HepG2 (cell line): ENCODE measurements around the gene AIF1. TPM values are rescaled to one million over a fixed set of nuclear protein-coding genes. Genes with fewer than 3 reads are reported as not detected.

Source experiments
- CHD2 ChIP-seq: IDR thresholded peaks from 2 replicates; pipeline ENCODE4 v1.6.1; 2011; ENCODE audit warnings: low read depth, low read length, improper control_type of control experiment
- GATAD2A ChIP-seq: IDR thresholded peaks from 2 replicates; pipeline ENCODE4 v1.6.1; 2016
- GTF2F1 ChIP-seq: fragments of 150-350 bp; IDR thresholded peaks from 2 replicates; pipeline ENCODE4 v1.6.1; 2014; ENCODE audit warnings: low read length
- NR2F6 ChIP-seq, 2 experiments: IDR thresholded peaks; 2 replicates each; pipeline ENCODE4 v1.6.1; 2016; ENCODE audit warnings: antibody characterized with exemption in 1 of 2, mild to moderate bottlenecking in 1 of 2
- ONECUT2 ChIP-seq: sonication (generic); formaldehyde crosslinking; IDR thresholded peaks from 2 replicates; pipeline ENCODE4 v1.4.0; 2020; ENCODE audit warnings: missing genetic modification reagents
- RARA ChIP-seq: IDR thresholded peaks from 2 replicates; pipeline ENCODE4 v1.6.1; 2016; ENCODE audit warnings: missing genetic modification reagents, missing compliant biosample characterization
- SATB2 ChIP-seq: sonication (generic); formaldehyde crosslinking; IDR thresholded peaks from 2 replicates; pipeline ENCODE4 v1.5.0; 2020; ENCODE audit warnings: missing genetic modification reagents
- TCF7L2 ChIP-seq: IDR thresholded peaks from 2 replicates; pipeline ENCODE4 v1.6.1; 2011; ENCODE audit warnings: mild to moderate bottlenecking, low read depth, low read length, moderate library complexity
- THYN1 ChIP-seq: sonication (generic); formaldehyde crosslinking; IDR thresholded peaks from 2 replicates; pipeline ENCODE4 v1.8.1; 2023; ENCODE audit warnings: low read depth, mild to moderate bottlenecking, moderate library complexity, missing genetic modification reagents, borderline replicate concordance
- ZNF350 ChIP-seq: sonication (generic); formaldehyde crosslinking; IDR thresholded peaks from 2 replicates; pipeline ENCODE4 v1.4.0; 2020; ENCODE audit warnings: mild to moderate bottlenecking, low read depth, missing genetic modification reagents, borderline replicate concordance
- ZNF496 ChIP-seq: sonication (generic); formaldehyde crosslinking; IDR thresholded peaks from 2 replicates; pipeline ENCODE4 v1.8.1; 2023; ENCODE audit warnings: mild to moderate bottlenecking, moderate library complexity, missing genetic modification reagents; ENCODE audit not compliant: insufficient replicate concordance
- ZNF570 ChIP-seq: sonication (generic); formaldehyde crosslinking; IDR thresholded peaks from 2 replicates; pipeline ENCODE4 v1.4.0; 2020; ENCODE audit warnings: mild to moderate bottlenecking, missing genetic modification reagents, borderline replicate concordance
- ZNF607 ChIP-seq: sonication (generic); formaldehyde crosslinking; IDR thresholded peaks from 2 replicates; pipeline ENCODE4 v1.5.1; 2020; ENCODE audit warnings: missing genetic modification reagents, mild to moderate bottlenecking, borderline replicate concordance
- ZNF609 ChIP-seq: sonication (generic); formaldehyde crosslinking; IDR thresholded peaks from 2 replicates; pipeline ENCODE4 v1.4.0; 2020; ENCODE audit warnings: mild to moderate bottlenecking, missing genetic modification reagents, borderline replicate concordance
- polyA plus RNA-seq, 8 experiments: library from polyadenylated mRNA; depleted of rRNA in 3 of 8; stranded (reverse) in 7 of 8; unstranded in 1 of 8; fragments of >200 nt; fragmentation: Illumina TruSeq in 4 of 8; extraction: Trizol in 4 of 8; gene quantifications; 2 replicates each; pipeline versions ENCODE4 v1.2.1 to v1.2.3, GENCODE V29; 2011 to 2016; ENCODE audit warnings: low read depth in 4 of 8, missing spikeins in 1 of 8, mixed read lengths in 1 of 8; ENCODE audit not compliant: insufficient read depth in 1 of 8
- total RNA-seq, 5 experiments: library from RNA; depleted of rRNA; stranded (reverse); fragments of >200 nt; fragmentation: Illumina TruSeq; extraction: Trizol; gene quantifications; 2 replicates each; pipeline ENCODE4 v1.2.3, GENCODE V29; 2016; ENCODE audit warnings: low read depth in 1 of 5
- TF ChIP-seq, protein P1 (sequence below), 2 experiments: sonication (generic) in 1 of 2; formaldehyde crosslinking in 1 of 2; IDR thresholded peaks; 2 replicates each; pipeline versions ENCODE4 v1.5.1 to v1.6.1; 2011 to 2020; ENCODE audit warnings: borderline replicate concordance in 1 of 2, low read depth in 1 of 2, low read length in 1 of 2, mild to moderate bottlenecking in 1 of 2, missing genetic modification reagents in 1 of 2, moderate library complexity in 1 of 2
- TF ChIP-seq, protein P2 (sequence below): sonication (generic); formaldehyde crosslinking; IDR thresholded peaks from 2 replicates; pipeline ENCODE4 v1.5.0; 2020; ENCODE audit warnings: missing genetic modification reagents, mild to moderate bottlenecking, borderline replicate concordance
- TF ChIP-seq, protein P3 (sequence below): sonication (generic); formaldehyde crosslinking; IDR thresholded peaks from 2 replicates; pipeline ENCODE4 v1.5.0; 2020; ENCODE audit warnings: mild to moderate bottlenecking, missing genetic modification reagents

Gene AIF1
- total and polyA plus RNA-seq, 2 of the 13 experiments (the other 11 are each of a cell fraction or from before 2014, with no cell fraction given): 1.5 TPM; not detected in 1

DNA sequence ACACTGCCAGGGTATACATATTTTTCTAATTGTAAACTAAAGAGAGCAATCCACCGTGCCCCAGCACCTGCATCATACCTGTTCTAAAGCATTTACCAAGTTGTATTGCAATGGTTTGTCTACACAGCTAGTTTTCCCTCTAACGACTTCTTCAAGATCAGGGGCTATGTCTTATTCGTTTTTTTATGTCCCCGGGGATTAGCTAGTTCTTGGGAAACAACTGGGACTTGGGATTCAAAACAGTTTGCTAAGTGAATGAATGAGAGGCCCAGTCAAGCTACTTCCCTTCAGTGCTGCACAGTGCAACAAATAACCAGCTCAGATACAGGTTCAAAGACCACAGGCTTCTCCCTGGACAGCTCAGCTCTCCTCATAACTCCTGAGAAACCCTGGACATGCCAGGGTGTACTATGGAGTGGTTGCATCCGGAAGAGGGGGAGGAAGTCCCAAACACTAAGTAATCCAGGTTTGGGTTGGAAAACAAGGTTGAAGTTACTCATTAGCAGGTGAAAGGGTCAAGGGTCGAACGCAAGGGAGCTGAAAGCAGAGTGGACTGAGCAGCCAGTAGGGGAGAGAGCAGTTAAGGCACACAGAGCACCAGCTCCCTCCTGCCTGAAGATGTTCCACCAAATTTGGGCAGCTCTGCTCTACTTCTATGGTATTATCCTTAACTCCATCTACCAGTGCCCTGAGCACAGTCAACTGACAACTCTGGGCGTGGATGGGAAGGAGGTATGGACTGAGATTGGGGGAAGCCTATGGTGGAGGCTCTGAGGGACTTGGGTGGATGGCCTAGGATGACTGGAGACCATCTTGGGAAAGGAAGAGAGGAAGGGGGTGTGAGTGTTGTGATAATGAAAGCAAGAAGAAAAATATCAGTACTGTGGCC lies 40.6 kb downstream of the AIF1 start, which contains the start of gene APOM (continued):
- TF ChIP-seq, protein P1, sequence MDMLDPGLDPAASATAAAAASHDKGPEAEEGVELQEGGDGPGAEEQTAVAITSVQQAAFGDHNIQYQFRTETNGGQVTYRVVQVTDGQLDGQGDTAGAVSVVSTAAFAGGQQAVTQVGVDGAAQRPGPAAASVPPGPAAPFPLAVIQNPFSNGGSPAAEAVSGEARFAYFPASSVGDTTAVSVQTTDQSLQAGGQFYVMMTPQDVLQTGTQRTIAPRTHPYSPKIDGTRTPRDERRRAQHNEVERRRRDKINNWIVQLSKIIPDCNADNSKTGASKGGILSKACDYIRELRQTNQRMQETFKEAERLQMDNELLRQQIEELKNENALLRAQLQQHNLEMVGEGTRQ (IDR thresholded peaks at IDR 0.05; ENCODE audit: low read depth, low read length): no peak
- TF ChIP-seq, protein P1 (CRISPR knock-in tag; IDR thresholded peaks at IDR 0.05; ENCODE audit: borderline replicate concordance): no peak; the same call in 1 of the 2 replicates
- TF ChIP-seq CHD2 (no peak), ONECUT2 (no peak), SATB2 (CRISPR knock-in tag) (peak; percentile 87; the same call in 1 of the 2 replicates), RARA (CRISPR knock-in tag) (peak; percentile 96), GTF2F1 (no peak), ZNF496 (CRISPR knock-in tag) (no peak), ZNF350 (peak; percentile 78), GATAD2A (CRISPR knock-in tag) (peak; percentile 99), ZNF570 (CRISPR knock-in tag) (no peak), NR2F6 (IDR thresholded peaks at IDR 0.05) (peak; percentile 99), NR2F6 (CRISPR knock-in tag; IDR thresholded peaks at IDR 0.05) (peak; percentile 99), THYN1 (CRISPR knock-in tag) (peak; percentile 96; the same call in 1 of the 2 replicates), ZNF609 (CRISPR knock-in tag) (peak; percentile 87; the same call in 1 of the 2 replicates), ZNF607 (CRISPR knock-in tag) (peak; percentile 97), TCF7L2 (no peak)
- TF ChIP-seq, protein P2, sequence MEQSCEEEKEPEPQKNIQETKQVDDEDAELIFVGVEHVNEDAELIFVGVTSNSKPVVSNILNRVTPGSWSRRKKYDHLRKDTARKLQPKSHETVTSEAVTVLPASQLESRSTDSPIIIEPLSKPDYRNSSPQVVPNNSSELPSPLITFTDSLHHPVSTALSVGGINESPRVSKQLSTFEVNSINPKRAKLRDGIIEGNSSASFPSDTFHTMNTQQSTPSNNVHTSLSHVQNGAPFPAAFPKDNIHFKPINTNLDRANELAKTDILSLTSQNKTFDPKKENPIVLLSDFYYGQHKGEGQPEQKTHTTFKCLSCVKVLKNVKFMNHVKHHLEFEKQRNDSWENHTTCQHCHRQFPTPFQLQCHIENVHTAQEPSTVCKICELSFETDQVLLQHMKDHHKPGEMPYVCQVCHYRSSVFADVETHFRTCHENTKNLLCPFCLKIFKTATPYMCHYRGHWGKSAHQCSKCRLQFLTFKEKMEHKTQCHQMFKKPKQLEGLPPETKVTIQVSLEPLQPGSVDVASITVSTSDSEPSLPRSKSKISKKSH: 0 out of 2 replicates have a peak, but pooled peaks have one; percentile 37
- TF ChIP-seq, protein P3, sequence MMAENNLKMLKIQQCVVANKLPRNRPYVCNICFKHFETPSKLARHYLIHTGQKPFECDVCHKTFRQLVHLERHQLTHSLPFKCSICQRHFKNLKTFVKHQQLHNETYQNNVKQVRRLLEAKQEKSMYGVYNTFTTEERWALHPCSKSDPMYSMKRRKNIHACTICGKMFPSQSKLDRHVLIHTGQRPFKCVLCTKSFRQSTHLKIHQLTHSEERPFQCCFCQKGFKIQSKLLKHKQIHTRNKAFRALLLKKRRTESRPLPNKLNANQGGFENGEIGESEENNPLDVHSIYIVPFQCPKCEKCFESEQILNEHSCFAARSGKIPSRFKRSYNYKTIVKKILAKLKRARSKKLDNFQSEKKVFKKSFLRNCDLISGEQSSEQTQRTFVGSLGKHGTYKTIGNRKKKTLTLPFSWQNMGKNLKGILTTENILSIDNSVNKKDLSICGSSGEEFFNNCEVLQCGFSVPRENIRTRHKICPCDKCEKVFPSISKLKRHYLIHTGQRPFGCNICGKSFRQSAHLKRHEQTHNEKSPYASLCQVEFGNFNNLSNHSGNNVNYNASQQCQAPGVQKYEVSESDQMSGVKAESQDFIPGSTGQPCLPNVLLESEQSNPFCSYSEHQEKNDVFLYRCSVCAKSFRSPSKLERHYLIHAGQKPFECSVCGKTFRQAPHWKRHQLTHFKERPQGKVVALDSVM (CRISPR knock-in tag): no peak
